ENCODE measurements around the gene CFAP100. TPM values are rescaled to one million over a fixed set of nuclear protein-coding genes. Genes with fewer than 3 reads are reported as not detected.
A peak's percentile ranks its signal among the peaks of the same experiment; 100 is the strongest.

The CFAP100 gene
- total RNA-seq, 1 experiment from 2014 or later = not detected

- intact Hi-C loops (cut with micrococcal nuclease; ENCODE audit: unreplicated experiment) = loop anchor here (10.0 kb wide), 1 partner anchor 210 kb away; no protein-coding TSS in a partner anchor
- Mint-ChIP-seq H3K4me3 (ENCODE audit: unreplicated experiment) (peak overlapping the region; percentile 75), H3K36me3 (ENCODE audit: insufficient read depth, unreplicated experiment) (peaks cover 39% of the 10 kb centered on the region), H3K27me3 (ENCODE audit: insufficient read depth, unreplicated experiment) (no peaks in the 10 kb centered on the region), H3K27ac (ENCODE audit: unreplicated experiment) (no peak overlapping the region), H3K9me3 (ENCODE audit: unreplicated experiment) (no peaks in the 10 kb centered on the region), H3K4me1 (ENCODE audit: low read depth, unreplicated experiment) (peaks cover 21% of the 10 kb centered on the region)
- POLR2A ChIA-PET = interaction anchor here (1.4 kb wide), 1 partner anchor 54 kb away, joined by 3 read pairs; no protein-coding TSS in a partner anchor
- CTCF ChIA-PET = interaction anchor here (0.6 to 1.5 kb wide), 5 partner anchors 15 to 1352 kb away, joined by 3 to 4 read pairs (median 3); no protein-coding TSS in a partner anchor
- H3K36me3 ChIP-seq (ENCODE audit: control insufficient read depth, insufficient read depth, low read length) = peaks cover 3% of the 10 kb centered on the region; the same call in 1 of the 2 replicates
- no TSS peak for BruUV-seq (replicated peaks)
- DNase-seq = peak; percentile 60 to 63
- no peaks in the 10 kb centered on the region for H3K9me3 ChIP-seq
- TF ChIP-seq, protein P1, sequence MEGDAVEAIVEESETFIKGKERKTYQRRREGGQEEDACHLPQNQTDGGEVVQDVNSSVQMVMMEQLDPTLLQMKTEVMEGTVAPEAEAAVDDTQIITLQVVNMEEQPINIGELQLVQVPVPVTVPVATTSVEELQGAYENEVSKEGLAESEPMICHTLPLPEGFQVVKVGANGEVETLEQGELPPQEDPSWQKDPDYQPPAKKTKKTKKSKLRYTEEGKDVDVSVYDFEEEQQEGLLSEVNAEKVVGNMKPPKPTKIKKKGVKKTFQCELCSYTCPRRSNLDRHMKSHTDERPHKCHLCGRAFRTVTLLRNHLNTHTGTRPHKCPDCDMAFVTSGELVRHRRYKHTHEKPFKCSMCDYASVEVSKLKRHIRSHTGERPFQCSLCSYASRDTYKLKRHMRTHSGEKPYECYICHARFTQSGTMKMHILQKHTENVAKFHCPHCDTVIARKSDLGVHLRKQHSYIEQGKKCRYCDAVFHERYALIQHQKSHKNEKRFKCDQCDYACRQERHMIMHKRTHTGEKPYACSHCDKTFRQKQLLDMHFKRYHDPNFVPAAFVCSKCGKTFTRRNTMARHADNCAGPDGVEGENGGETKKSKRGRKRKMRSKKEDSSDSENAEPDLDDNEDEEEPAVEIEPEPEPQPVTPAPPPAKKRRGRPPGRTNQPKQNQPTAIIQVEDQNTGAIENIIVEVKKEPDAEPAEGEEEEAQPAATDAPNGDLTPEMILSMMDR (IDR thresholded peaks at IDR 0.05; ENCODE audit: insufficient read depth in 1 of 2, low read depth in 1 of 2, low read length in 1 of 2, severe bottlenecking in 1 of 2, unreplicated experiment in 1 of 2) = no peak
- peaks cover 17% of the 10 kb centered on the region for H3K4me1 ChIP-seq
- no peaks in the 10 kb centered on the region for H3K27me3 ChIP-seq (replicated peaks; ENCODE audit: control insufficient read depth, insufficient read depth, low read length)
- H3K4me3 ChIP-seq (ENCODE audit: low read depth, low read length) = peak overlapping the region; percentile 72
Observed at GRCh38 chr3:126474498-126475412, 80.0 kb downstream of the CFAP100 start.

DNA sequence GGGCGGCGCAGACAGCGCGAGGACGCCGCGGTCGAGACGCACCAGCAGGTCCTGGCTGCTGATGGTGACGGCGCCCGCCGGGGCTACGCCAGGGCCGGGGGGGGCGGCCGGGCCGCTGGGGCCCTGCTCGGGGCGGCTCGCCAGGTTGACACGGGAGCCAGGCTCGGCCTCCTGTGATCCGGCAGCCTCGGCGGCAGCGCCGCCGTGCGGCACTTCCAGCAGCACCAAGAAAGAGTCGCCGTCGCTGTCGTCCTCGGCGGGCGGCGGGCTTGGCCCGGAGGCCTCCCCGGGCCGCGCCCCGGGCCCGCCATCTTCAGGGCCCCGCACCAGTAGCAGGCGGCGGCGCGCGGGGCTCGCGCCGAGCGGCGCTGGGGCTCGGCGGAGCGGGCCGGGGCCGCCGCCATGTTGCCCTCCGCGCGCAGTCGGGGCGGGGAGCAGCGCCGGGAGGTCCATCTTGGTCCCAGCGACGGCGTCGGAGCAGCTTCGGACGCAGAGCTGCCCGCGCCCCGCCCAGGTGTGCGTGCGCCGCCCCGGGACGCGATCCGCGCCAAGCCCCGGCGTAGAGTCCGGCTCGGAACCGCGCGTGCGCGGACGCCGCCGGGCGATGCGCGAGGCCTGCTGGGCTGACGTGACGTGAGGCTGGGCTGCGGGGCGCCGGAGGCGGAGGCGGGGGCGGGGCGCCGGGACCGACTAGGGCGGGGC, 80.9 kb downstream of the CFAP100 start, which contains the start of gene ZXDC:
Gene ZXDC, minus strand, starts transcription at position 479 of the 702 bp plus-strand sequence. Its CDS starts 26 bp downstream, at position 453.
- peak; percentile 92 to 95 for DNase-seq
- no peaks in the 10 kb centered on the region for H3K27me3 Mint-ChIP-seq (ENCODE audit: insufficient read depth, unreplicated experiment)
- H3K9me3 Mint-ChIP-seq (ENCODE audit: unreplicated experiment) = no peaks in the 10 kb centered on the region
- Histone ChIP-seq H3K27me3 (replicated peaks; ENCODE audit: control insufficient read depth, insufficient read depth, low read length) (no peaks in the 10 kb centered on the region), H3K36me3 (ENCODE audit: control insufficient read depth, insufficient read depth, low read length) (no peaks in the 10 kb centered on the region; the same call in 1 of the 2 replicates), H3K4me1 (peaks cover 17% of the 10 kb centered on the region), H3K9me3 (no peaks in the 10 kb centered on the region), H3K4me3 (ENCODE audit: low read depth, low read length) (peak within 1 kb of the TSS; percentile 83)
- CTCF ChIA-PET = interaction anchor here (1.1 to 1.5 kb wide), 2 partner anchors 15 to 53 kb away, joined by 3 to 4 read pairs; no protein-coding TSS in a partner anchor
- intact Hi-C loops (cut with micrococcal nuclease; ENCODE audit: unreplicated experiment) = loop anchor here (10.0 kb wide), 1 partner anchor 211 kb away; no protein-coding TSS in a partner anchor
- BruUV-seq (replicated peaks) = no TSS peak
- H3K36me3 Mint-ChIP-seq (ENCODE audit: insufficient read depth, unreplicated experiment) = peaks cover 31% of the 10 kb centered on the region
- peak within 1 kb of the TSS; percentile 75 for H3K4me3 Mint-ChIP-seq (ENCODE audit: unreplicated experiment)
- TF ChIP-seq, protein P1 (IDR thresholded peaks at IDR 0.05; ENCODE audit: insufficient read depth in 1 of 2, low read depth in 1 of 2, low read length in 1 of 2, severe bottlenecking in 1 of 2, unreplicated experiment in 1 of 2) = peak in 1 of 2 experiments; percentile 49
- H3K27ac Mint-ChIP-seq (ENCODE audit: unreplicated experiment) = peak within 1 kb of the TSS; percentile 69
- POLR2A ChIA-PET = interaction anchor here (0.6 to 1.4 kb wide), 2 partner anchors 53 to 229 kb away, joined by 3 read pairs; no protein-coding TSS in a partner anchor
- peaks cover 20% of the 10 kb centered on the region for H3K4me1 Mint-ChIP-seq (ENCODE audit: low read depth, unreplicated experiment)

Measured in Caco-2 (cell line).